ENCODE measurements around the gene PIP5K1B. TPM values are rescaled to one million over a fixed set of nuclear protein-coding genes. Genes with fewer than 3 reads are reported as not detected.

Gene PIP5K1B
- total and polyA plus RNA-seq, 2 of the 13 experiments (the other 11 are each of a cell fraction or from before 2014, with no cell fraction given) = 15.8 to 17.5 TPM

DNA sequence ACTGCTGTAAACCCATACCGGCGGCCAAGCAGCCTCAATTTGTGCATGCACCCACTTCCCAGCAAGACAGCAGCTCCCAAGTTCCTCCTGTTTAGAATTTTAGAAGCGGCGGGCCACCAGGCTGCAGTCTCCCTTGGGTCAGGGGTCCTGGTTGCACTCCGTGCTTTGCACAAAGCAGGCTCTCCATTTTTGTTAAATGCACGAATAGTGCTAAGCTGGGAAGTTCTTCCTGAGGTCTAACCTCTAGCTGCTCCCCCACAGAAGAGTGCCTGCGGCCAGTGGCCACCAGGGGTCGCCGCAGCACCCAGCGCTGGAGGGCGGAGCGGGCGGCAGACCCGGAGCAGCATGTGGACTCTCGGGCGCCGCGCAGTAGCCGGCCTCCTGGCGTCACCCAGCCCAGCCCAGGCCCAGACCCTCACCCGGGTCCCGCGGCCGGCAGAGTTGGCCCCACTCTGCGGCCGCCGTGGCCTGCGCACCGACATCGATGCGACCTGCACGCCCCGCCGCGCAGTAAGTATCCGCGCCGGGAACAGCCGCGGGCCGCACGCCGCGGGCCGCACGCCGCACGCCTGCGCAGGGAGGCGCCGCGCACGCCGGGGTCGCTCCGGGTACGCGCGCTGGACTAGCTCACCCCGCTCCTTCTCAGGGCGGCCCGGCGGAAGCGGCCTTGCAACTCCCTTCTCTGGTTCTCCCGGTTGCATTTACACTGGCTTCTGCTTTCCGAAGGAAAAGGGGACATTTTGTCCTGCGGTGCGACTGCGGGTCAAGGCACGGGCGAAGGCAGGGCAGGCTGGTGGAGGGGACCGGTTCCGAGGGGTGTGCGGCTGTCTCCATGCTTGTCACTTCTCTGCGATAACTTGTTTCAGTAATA lies 330.6 kb downstream of the PIP5K1B start, which contains the start of gene FXN (continued):
- TF ChIP-seq PPARG (CRISPR knock-in tag; conservative IDR thresholded peaks at IDR 0.05) = peak; percentile 69; the same call in 1 of the 2 replicates
- 0 out of 2 replicates have a peak, but pooled peaks have one; percentile 54 for TF ChIP-seq ZNF747 (CRISPR knock-in tag; IDR thresholded peaks at IDR 0.05; ENCODE audit: borderline replicate concordance)
- TF ChIP-seq HOXA5 (CRISPR knock-in tag; IDR thresholded peaks at IDR 0.05) = peak; percentile 63; the same call in 1 of the 2 replicates
- TF ChIP-seq, protein P1, sequence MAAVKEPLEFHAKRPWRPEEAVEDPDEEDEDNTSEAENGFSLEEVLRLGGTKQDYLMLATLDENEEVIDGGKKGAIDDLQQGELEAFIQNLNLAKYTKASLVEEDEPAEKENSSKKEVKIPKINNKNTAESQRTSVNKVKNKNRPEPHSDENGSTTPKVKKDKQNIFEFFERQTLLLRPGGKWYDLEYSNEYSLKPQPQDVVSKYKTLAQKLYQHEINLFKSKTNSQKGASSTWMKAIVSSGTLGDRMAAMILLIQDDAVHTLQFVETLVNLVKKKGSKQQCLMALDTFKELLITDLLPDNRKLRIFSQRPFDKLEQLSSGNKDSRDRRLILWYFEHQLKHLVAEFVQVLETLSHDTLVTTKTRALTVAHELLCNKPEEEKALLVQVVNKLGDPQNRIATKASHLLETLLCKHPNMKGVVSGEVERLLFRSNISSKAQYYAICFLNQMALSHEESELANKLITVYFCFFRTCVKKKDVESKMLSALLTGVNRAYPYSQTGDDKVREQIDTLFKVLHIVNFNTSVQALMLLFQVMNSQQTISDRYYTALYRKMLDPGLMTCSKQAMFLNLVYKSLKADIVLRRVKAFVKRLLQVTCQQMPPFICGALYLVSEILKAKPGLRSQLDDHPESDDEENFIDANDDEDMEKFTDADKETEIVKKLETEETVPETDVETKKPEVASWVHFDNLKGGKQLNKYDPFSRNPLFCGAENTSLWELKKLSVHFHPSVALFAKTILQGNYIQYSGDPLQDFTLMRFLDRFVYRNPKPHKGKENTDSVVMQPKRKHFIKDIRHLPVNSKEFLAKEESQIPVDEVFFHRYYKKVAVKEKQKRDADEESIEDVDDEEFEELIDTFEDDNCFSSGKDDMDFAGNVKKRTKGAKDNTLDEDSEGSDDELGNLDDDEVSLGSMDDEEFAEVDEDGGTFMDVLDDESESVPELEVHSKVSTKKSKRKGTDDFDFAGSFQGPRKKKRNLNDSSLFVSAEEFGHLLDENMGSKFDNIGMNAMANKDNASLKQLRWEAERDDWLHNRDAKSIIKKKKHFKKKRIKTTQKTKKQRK (IDR thresholded peaks at IDR 0.05; ENCODE audit: low read length) = no peak
- TF ChIP-seq ZNF850 (CRISPR knock-in tag; conservative IDR thresholded peaks at IDR 0.05) = no peak
- no peak for TF ChIP-seq STAT5B (CRISPR knock-in tag; IDR thresholded peaks at IDR 0.05)
- TF ChIP-seq ZNF207 (IDR thresholded peaks at IDR 0.05; ENCODE audit: borderline replicate concordance) = no peak
- peak; percentile 31; the same call in 1 of the 2 replicates for TF ChIP-seq KLF6 (CRISPR knock-in tag; IDR thresholded peaks at IDR 0.05)
- TF ChIP-seq, protein P2, sequence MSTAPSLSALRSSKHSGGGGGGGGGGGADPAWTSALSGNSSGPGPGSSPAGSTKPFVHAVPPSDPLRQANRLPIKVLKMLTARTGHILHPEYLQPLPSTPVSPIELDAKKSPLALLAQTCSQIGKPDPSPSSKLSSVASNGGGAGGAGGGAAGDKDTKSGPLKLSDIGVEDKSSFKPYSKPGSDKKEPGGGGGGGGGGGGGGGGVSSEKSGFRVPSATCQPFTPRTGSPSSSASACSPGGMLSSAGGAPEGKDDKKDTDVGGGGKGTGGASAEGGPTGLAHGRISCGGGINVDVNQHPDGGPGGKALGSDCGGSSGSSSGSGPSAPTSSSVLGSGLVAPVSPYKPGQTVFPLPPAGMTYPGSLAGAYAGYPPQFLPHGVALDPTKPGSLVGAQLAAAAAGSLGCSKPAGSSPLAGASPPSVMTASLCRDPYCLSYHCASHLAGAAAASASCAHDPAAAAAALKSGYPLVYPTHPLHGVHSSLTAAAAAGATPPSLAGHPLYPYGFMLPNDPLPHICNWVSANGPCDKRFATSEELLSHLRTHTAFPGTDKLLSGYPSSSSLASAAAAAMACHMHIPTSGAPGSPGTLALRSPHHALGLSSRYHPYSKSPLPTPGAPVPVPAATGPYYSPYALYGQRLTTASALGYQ (CRISPR knock-in tag; IDR thresholded peaks at IDR 0.05) = peak; percentile 80
- no peak for TF ChIP-seq SYNCRIP (IDR thresholded peaks at IDR 0.05; ENCODE audit: insufficient read depth, low read depth, low read length)
- TF ChIP-seq SP4 (CRISPR knock-in tag; IDR thresholded peaks at IDR 0.05) = no peak
- no peak for TF ChIP-seq JUNB (CRISPR knock-in tag; IDR thresholded peaks at IDR 0.05; ENCODE audit: borderline replicate concordance)
- TF ChIP-seq, protein P3, sequence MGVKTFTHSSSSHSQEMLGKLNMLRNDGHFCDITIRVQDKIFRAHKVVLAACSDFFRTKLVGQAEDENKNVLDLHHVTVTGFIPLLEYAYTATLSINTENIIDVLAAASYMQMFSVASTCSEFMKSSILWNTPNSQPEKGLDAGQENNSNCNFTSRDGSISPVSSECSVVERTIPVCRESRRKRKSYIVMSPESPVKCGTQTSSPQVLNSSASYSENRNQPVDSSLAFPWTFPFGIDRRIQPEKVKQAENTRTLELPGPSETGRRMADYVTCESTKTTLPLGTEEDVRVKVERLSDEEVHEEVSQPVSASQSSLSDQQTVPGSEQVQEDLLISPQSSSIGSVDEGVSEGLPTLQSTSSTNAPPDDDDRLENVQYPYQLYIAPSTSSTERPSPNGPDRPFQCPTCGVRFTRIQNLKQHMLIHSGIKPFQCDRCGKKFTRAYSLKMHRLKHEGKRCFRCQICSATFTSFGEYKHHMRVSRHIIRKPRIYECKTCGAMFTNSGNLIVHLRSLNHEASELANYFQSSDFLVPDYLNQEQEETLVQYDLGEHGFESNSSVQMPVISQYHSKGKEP (CRISPR knock-in tag; IDR thresholded peaks at IDR 0.05) = no peak
- TF ChIP-seq, protein P4, sequence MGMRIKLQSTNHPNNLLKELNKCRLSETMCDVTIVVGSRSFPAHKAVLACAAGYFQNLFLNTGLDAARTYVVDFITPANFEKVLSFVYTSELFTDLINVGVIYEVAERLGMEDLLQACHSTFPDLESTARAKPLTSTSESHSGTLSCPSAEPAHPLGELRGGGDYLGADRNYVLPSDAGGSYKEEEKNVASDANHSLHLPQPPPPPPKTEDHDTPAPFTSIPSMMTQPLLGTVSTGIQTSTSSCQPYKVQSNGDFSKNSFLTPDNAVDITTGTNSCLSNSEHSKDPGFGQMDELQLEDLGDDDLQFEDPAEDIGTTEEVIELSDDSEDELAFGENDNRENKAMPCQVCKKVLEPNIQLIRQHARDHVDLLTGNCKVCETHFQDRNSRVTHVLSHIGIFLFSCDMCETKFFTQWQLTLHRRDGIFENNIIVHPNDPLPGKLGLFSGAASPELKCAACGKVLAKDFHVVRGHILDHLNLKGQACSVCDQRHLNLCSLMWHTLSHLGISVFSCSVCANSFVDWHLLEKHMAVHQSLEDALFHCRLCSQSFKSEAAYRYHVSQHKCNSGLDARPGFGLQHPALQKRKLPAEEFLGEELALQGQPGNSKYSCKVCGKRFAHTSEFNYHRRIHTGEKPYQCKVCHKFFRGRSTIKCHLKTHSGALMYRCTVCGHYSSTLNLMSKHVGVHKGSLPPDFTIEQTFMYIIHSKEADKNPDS (CRISPR knock-in tag; IDR thresholded peaks at IDR 0.05) = 0 out of 2 replicates have a peak, but pooled peaks have one; percentile 37
- TF ChIP-seq, protein P5, sequence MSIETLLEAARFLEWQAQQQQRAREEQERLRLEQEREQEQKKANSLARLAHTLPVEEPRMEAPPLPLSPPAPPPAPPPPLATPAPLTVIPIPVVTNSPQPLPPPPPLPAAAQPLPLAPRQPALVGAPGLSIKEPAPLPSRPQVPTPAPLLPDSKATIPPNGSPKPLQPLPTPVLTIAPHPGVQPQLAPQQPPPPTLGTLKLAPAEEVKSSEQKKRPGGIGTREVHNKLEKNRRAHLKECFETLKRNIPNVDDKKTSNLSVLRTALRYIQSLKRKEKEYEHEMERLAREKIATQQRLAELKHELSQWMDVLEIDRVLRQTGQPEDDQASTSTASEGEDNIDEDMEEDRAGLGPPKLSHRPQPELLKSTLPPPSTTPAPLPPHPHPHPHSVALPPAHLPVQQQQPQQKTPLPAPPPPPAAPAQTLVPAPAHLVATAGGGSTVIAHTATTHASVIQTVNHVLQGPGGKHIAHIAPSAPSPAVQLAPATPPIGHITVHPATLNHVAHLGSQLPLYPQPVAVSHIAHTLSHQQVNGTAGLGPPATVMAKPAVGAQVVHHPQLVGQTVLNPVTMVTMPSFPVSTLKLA (IDR thresholded peaks at IDR 0.05) = no peak
- TF ChIP-seq HDAC1 (CRISPR knock-in tag; IDR thresholded peaks at IDR 0.05) = peak; percentile 91
- TF ChIP-seq, protein P6, sequence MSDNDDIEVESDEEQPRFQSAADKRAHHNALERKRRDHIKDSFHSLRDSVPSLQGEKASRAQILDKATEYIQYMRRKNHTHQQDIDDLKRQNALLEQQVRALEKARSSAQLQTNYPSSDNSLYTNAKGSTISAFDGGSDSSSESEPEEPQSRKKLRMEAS (IDR thresholded peaks at IDR 0.05) = peak; percentile 94
